HEK293 (cell line): ENCODE data around the gene PRELID1.

Experiments
- ZNF157 ChIP-seq: fragments of 450-650 bp; formaldehyde crosslinking; IDR thresholded peaks from 2 replicates; pipeline ENCODE4 v1.5.1; 2016; ENCODE audit warnings: missing biosample characterization, missing genetic modification characterization
- TF ChIP-seq, protein P1 (sequence below): sonication (generic); formaldehyde crosslinking; IDR thresholded peaks from 2 replicates; pipeline ENCODE4 v1.8.1; 2022; ENCODE audit warnings: mild to moderate bottlenecking, moderate library complexity, missing genetic modification reagents
- TF ChIP-seq, protein P2 (sequence below): IDR thresholded peaks from 2 replicates; pipeline ENCODE4 v1.6.1; 2011; ENCODE audit warnings: mild to moderate bottlenecking, low read depth, low read length, borderline replicate concordance
- TF ChIP-seq, protein P3 (sequence below): fragments of 450-650 bp; formaldehyde crosslinking; IDR thresholded peaks from 2 replicates; pipeline ENCODE4 v1.5.1; 2016; ENCODE audit warnings: missing biosample characterization, missing genetic modification characterization

DNA sequence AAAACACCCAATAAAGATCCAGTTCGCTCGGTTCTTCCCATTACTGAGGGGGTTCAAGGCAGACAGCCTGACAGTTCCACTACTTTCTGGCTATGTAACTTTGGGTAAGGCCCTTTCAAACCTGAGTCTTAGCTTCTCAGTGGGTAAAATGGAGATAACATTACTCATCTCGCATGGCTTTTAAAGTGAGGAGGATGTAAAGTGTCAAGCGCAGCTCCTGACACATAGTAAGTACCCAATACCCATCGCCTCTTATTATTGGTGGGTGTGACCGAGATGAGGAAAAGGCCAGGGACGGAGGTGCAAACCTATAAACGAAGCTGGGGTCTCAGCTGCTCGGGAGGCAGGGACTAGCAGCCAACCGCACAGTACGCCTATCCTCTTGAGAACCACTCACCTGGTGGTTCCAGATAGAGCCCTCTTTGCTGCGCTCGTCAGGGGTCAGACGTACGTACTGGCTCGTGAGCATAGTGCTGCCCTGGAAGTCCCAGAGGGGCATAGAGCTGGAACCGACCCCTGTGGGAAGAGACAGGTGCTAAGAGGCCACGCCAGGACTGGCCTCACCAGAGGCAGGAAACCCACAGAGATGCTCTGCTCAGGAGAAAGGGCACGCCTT is 47.3 kb downstream of the PRELID1 start:
- no peak for TF ChIP-seq ZNF157 (tag by site-specific recombination)
- TF ChIP-seq, protein P1, sequence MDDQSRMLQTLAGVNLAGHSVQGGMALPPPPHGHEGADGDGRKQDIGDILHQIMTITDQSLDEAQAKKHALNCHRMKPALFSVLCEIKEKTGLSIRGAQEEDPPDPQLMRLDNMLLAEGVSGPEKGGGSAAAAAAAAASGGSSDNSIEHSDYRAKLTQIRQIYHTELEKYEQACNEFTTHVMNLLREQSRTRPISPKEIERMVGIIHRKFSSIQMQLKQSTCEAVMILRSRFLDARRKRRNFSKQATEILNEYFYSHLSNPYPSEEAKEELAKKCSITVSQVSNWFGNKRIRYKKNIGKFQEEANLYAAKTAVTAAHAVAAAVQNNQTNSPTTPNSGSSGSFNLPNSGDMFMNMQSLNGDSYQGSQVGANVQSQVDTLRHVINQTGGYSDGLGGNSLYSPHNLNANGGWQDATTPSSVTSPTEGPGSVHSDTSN (CRISPR knock-in tag) = no peak
- TF ChIP-seq, protein P2, sequence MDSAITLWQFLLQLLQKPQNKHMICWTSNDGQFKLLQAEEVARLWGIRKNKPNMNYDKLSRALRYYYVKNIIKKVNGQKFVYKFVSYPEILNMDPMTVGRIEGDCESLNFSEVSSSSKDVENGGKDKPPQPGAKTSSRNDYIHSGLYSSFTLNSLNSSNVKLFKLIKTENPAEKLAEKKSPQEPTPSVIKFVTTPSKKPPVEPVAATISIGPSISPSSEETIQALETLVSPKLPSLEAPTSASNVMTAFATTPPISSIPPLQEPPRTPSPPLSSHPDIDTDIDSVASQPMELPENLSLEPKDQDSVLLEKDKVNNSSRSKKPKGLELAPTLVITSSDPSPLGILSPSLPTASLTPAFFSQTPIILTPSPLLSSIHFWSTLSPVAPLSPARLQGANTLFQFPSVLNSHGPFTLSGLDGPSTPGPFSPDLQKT = no peak
- TF ChIP-seq, protein P3, sequence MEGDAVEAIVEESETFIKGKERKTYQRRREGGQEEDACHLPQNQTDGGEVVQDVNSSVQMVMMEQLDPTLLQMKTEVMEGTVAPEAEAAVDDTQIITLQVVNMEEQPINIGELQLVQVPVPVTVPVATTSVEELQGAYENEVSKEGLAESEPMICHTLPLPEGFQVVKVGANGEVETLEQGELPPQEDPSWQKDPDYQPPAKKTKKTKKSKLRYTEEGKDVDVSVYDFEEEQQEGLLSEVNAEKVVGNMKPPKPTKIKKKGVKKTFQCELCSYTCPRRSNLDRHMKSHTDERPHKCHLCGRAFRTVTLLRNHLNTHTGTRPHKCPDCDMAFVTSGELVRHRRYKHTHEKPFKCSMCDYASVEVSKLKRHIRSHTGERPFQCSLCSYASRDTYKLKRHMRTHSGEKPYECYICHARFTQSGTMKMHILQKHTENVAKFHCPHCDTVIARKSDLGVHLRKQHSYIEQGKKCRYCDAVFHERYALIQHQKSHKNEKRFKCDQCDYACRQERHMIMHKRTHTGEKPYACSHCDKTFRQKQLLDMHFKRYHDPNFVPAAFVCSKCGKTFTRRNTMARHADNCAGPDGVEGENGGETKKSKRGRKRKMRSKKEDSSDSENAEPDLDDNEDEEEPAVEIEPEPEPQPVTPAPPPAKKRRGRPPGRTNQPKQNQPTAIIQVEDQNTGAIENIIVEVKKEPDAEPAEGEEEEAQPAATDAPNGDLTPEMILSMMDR = no peak
